ENCODE results near the gene CLDN15. TPM values are rescaled to one million over a fixed set of nuclear protein-coding genes. Genes with fewer than 3 reads are reported as not detected.

The CLDN15 gene
- total RNA-seq, 2 experiments from 2014 or later = 17.8 to 31.9 TPM

- Histone ChIP-seq H3K36me3 (ENCODE audit: insufficient read depth, low read length) (no peaks in the 10 kb centered on the region), H3K4me2 (ENCODE audit: low read length) (no peak overlapping the region), H3K79me2 (ENCODE audit: insufficient read depth, low read depth, low read length) (no peaks in the 10 kb centered on the region), H3K9me3 (ENCODE audit: low read length) (no peaks in the 10 kb centered on the region), H4K20me1 (ENCODE audit: insufficient read depth, low read length) (no peaks in the 10 kb centered on the region), H3K4me3 (ENCODE audit: low read depth, low read length, poor library complexity, severe bottlenecking) (no peak overlapping the region), H3K4me1 (ENCODE audit: insufficient read depth, low read length, poor library complexity, severe bottlenecking) (peaks cover 7% of the 10 kb centered on the region), H3K9me2 (ENCODE audit: insufficient read depth, low read length) (no peaks in the 10 kb centered on the region), H3K27ac (ENCODE audit: low read depth, low read length, poor library complexity, severe bottlenecking) (no peak overlapping the region), H2AFZ (ENCODE audit: low read length) (no peak overlapping the region)
- TF ChIP-seq EZH2phosphoT487 (IDR thresholded peaks at IDR 0.05; ENCODE audit: borderline replicate concordance, low read depth, low read length) = no peak
- no peak for TF ChIP-seq CTCF (conservative IDR thresholded peaks at IDR 0.05; ENCODE audit: low read length)
- POLR2A ChIA-PET = interaction anchor here (0.7 kb wide), 1 partner anchor 31 kb away, joined by 4 read pairs; no protein-coding TSS in a partner anchor
- BruUV-seq (replicated peaks) = no TSS peak
- DNase-seq (ENCODE audit: low spot score) = no peak
- CTCF ChIA-PET (ENCODE audit: unreplicated experiment) = no interaction called here
- intact Hi-C loops (cut with micrococcal nuclease; ENCODE audit: unreplicated experiment) = no loop called here
Measured at GRCh38 chr7:101186844-101187428, 50.7 kb downstream of the CLDN15 start.

DNA sequence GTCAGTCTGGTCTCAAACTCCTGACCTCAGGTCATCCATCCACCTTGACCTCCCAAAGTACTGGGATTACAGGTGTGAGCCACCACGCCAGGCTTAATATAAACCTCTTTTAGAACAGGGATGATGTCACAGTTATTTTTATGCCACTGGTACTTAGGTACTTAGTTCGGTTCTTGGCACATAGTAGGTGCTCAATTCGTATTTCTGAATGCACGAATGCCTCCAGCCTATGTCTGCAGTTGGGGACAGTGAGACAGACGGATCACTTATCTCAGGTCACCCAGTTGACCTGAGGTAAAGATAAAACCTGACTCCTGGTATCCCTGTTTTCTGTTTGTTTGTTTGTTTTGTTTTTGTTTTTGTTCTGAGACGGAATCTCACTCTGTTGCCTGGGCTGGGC lies 51.4 kb downstream of the CLDN15 start:
- no peak overlapping the region for H3K4me2 ChIP-seq (ENCODE audit: low read length)
- H3K9me2 ChIP-seq (ENCODE audit: insufficient read depth, low read length) = no peaks in the 10 kb centered on the region
- intact Hi-C loops (cut with micrococcal nuclease; ENCODE audit: unreplicated experiment) = no loop called here
- TF ChIP-seq EZH2phosphoT487 (IDR thresholded peaks at IDR 0.05; ENCODE audit: borderline replicate concordance, low read depth, low read length) (no peak), CTCF (conservative IDR thresholded peaks at IDR 0.05; ENCODE audit: low read length) (no peak)
- no peaks in the 10 kb centered on the region for H3K9me3 ChIP-seq (ENCODE audit: low read length)
- H3K4me3 ChIP-seq (ENCODE audit: low read depth, low read length, poor library complexity, severe bottlenecking) = no peak overlapping the region
- no peaks in the 10 kb centered on the region for H3K36me3 ChIP-seq (ENCODE audit: insufficient read depth, low read length)
- no peak for DNase-seq (ENCODE audit: low spot score)
- H3K4me1 ChIP-seq (ENCODE audit: insufficient read depth, low read length, poor library complexity, severe bottlenecking) = peaks cover 8% of the 10 kb centered on the region
- ChIA-PET POLR2A (no interaction called here), CTCF (ENCODE audit: unreplicated experiment) (no interaction called here)
- no TSS peak for BruUV-seq (replicated peaks)
- no peaks in the 10 kb centered on the region for H4K20me1 ChIP-seq (ENCODE audit: insufficient read depth, low read length)
- H2AFZ ChIP-seq (ENCODE audit: low read length) = no peak overlapping the region
- no peaks in the 10 kb centered on the region for H3K79me2 ChIP-seq (ENCODE audit: insufficient read depth, low read depth, low read length)
- no peak overlapping the region for H3K27ac ChIP-seq (ENCODE audit: low read depth, low read length, poor library complexity, severe bottlenecking)

GRCh38 chr7:101185258-101185839 lies 52.3 kb downstream of the CLDN15 start:
- Histone ChIP-seq H3K9me3 (ENCODE audit: low read length) (no peaks in the 10 kb centered on the region), H3K79me2 (ENCODE audit: insufficient read depth, low read depth, low read length) (no peaks in the 10 kb centered on the region), H4K20me1 (ENCODE audit: insufficient read depth, low read length) (no peaks in the 10 kb centered on the region), H3K9me2 (ENCODE audit: insufficient read depth, low read length) (no peaks in the 10 kb centered on the region), H3K4me2 (ENCODE audit: low read length) (no peak overlapping the region), H3K4me1 (ENCODE audit: insufficient read depth, low read length, poor library complexity, severe bottlenecking) (peaks cover 8% of the 10 kb centered on the region), H2AFZ (ENCODE audit: low read length) (no peak overlapping the region), H3K36me3 (ENCODE audit: insufficient read depth, low read length) (no peaks in the 10 kb centered on the region), H3K27ac (ENCODE audit: low read depth, low read length, poor library complexity, severe bottlenecking) (no peak overlapping the region), H3K4me3 (ENCODE audit: low read depth, low read length, poor library complexity, severe bottlenecking) (no peak overlapping the region)
- POLR2A ChIA-PET = interaction anchor here (1.7 kb wide), 1 partner anchor 11 kb away, joined by 6 read pairs; no protein-coding TSS in a partner anchor
- intact Hi-C loops (cut with micrococcal nuclease; ENCODE audit: unreplicated experiment) = no loop called here
- TF ChIP-seq EZH2phosphoT487 (IDR thresholded peaks at IDR 0.05; ENCODE audit: borderline replicate concordance, low read depth, low read length) = no peak
- no peak for TF ChIP-seq CTCF (conservative IDR thresholded peaks at IDR 0.05; ENCODE audit: low read length)
- CTCF ChIA-PET (ENCODE audit: unreplicated experiment) = no interaction called here
- no peak for DNase-seq (ENCODE audit: low spot score)
- BruUV-seq (replicated peaks) = no TSS peak

All from OCI-LY7 (cell line).